ENCODE measurements around the gene RSAD1.

Gene RSAD1

DNA sequence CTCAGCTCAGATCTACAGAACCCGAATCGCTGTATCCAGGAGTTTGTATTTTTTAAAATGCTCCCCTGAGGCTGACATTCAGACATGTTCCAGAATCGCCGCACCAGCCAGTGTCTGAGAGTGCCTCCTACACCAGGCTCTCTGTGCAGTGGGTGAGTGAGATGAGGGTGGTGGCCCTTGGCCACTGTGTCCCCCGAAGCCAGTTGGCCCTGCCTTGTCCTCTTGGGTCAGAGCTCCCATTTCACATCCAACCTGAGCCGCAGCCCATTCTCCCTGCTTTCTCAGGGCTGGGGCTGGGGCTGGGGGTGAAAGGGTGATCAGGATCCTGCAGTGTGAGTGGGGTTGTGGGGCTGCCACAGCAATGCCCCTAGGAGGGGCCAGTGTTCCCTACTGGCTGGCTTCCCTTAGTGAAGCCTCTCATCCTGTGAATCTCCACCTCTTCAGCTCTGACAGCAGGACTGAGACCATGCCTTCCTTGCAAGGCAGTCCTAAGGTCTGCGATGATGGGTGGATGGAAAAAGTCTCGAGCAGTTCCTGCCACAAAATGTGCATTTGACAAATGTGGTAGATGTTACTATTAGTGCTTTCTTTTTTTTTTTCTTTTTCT, 16.7 kb downstream of the RSAD1 start:
- no peak for DNase-seq (ENCODE audit: low spot score)

DNA sequence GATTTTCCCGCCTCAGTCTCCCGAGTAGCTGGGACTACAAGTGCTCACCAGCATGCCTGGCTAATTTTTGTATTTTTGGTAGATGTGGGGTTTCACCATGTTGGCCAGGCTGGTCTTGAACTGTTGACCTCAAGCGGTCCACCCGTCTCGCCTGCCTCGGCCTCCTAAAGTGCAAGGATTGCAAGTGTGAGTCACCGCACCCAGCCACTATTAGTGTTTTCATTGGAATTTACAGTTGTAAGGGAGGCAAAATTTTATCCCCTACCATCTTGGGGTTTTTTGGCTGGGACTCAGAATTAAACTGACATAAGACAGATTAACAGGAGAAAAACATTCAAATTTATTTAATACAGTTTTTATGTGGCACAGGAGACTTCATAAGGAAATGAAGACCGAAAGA, 17.3 kb downstream of the RSAD1 start:
- DNase-seq (ENCODE audit: low spot score), result no peak

DNA sequence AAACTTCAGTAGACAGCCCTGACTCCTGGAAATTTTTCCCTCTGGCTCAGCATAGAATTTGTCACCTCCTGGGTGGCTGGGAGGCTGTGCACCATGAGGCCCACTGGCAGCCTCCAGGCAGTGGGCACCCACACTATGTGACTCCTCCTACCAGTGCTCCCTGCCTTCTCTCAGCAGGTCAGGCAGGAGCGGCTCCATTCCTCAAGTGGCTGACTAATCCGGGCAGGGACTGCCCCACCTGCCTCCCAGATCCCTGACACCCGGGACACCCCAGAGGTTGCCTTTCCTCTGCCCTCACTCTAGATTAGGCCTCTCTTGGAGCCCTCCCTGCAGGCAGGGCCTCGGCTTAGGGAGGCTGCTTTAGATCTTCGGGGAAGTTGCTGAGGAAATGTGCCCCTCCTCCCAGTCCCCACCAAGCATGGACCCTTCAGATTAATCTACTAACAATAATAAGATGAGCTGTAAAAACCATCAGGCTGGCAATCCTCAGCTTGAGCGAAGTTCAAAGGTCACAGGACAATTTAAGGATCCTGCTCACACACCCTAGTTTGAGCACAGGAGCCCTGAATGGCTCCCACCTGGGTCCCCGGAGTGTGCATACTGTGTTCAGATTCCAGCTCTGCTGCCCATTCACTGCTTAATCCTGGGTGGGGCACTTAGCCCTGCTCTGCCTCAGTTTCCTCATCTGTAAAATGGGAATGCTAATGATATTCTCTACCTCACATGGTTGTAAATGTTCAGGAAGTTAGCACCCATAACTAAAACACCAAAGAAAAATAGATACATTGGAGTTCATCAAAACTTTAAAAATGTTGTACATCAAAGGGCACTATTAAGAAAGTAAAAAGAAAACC, 19.6 kb downstream of the RSAD1 start:
- no peak for DNase-seq (ENCODE audit: low spot score)

DNA sequence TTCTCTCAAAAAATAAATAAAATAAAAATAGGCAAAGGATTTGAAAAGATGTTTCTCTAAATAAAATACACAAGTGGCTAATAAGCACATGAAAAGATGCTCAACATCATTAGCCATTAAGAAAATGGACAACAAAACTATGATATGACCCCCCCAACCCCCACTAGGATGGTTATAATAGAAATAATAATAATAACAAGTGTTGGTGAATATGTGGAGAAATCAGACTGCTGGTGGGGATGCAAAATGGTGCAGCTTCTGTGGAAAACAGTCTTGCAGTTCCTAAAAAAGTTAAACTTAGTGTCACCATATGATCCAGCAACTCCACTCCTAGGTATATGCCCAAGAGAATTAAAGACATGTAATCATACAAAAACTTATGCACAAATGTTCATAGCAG, 20.6 kb downstream of the RSAD1 start:
- DNase-seq (ENCODE audit: low spot score), result no peak

DNA sequence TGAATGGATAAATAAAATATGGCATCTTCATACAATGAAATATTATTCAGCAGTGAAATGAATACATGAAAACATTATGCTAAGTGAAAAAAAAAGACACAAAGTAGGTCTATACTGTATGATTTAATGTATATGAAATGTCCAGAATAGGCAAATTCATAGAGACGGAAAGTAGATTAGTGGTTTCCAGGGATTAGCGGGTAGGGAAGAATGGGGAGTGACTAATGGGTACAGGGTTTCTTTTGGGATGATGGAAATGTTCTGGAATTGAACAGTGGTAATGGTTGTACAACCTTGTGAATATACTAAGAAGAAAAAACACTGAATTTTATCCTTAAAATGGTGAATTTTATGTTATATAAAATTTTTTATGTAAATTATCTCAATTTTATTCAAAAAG, 21.1 kb downstream of the RSAD1 start:
- no peak for DNase-seq (ENCODE audit: low spot score)

DNA sequence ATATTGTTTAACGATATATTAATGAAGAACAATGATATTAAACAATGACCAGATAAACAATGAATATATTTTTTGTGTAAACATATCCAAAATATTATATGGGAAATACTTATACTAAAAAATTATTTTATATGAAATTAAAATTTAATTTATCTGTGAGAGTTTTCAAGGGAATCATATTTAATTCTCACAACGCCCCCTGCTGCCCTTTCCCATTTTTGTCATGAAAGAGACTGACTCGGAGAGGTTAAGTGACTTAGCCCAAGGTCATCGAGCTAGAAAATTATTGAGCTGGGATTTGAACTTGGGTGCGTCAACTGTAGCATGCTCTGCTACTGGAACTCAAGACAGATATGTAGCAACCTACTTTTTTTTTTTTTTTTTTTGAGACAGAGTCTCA, 22.4 kb downstream of the RSAD1 start:
- no peak for DNase-seq (ENCODE audit: low spot score)

DNA sequence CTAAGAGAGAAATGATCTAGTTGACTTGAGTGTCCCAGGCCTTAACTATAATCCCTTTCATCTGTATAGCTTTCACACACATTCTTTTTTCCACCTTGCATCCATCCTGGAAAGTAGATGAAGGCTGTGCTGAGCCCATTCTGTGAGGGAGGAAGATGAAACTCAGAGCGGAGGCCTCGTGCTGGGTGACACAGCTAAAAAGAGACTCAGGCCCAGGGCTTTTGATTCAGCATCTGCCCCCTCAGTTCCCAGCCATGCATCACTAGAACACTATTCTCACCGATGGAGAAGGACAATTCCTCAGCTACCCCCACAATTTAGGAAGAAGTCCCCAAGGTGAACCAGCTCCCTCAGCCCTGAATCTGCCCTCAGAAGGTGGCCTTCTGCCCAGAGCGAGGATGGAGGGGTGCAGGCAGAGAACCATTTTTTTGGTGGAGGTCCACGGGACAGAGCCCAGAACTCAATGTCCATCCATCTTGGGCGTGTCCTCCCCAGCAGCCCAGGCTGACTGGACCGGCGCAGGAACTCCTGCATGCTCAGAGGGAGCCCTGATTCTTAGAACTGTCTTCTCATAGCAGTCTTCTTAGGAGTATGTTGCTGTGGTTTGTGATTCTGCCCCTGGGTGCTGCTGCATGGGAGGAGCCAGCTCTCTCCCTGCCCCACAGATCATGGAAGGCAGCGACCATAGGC, 23.8 kb downstream of the RSAD1 start:
- peak; percentile 73 for DNase-seq (ENCODE audit: low spot score)

DNA sequence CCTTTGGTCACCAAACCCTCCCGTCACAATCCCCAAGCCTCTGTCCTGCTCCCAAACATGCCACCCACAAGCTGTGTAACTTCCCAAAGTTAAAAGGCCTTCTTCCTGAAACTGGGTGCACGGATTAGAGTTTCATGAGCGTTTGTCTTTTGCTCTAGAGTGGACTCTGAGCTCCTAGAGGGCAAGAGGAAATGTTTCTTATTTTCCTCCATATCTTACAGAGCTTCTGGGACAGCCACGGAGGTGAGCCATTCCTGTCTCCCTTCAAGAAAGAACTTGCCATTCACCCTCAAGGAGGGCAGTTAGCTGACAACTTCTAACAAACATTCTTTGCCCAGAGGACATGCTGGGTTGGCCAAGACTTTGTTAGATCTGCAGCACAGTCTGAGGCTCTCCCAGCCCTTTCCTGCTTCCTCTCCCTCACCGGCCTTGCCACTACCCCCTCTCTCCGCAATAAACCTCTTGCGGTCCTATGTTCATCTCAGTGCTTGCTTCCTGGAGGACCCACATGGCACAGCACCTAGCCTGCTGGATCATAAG, 27.0 kb downstream of the RSAD1 start:
- no peak for DNase-seq (ENCODE audit: low spot score)

DNA sequence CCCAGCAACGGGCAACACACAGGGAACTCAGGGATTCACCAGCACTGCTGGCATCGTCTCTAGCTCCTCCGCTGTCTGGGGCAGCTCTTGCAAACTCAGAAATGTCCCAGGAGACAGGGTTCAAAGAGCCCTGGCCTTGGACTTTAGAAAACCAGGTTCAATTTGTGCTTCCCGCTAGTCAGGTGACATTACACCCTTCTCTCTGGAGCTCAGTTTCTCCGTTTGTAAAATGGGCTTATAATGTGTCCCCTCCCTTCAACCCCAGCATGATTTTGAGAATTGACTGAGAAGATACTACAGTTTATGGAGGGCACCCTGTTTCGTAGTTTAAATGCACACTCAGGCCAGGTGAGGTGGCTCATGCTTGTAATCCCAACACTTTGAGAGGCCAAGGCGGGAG, 27.6 kb downstream of the RSAD1 start:
- DNase-seq (ENCODE audit: low spot score), result no peak

DNA sequence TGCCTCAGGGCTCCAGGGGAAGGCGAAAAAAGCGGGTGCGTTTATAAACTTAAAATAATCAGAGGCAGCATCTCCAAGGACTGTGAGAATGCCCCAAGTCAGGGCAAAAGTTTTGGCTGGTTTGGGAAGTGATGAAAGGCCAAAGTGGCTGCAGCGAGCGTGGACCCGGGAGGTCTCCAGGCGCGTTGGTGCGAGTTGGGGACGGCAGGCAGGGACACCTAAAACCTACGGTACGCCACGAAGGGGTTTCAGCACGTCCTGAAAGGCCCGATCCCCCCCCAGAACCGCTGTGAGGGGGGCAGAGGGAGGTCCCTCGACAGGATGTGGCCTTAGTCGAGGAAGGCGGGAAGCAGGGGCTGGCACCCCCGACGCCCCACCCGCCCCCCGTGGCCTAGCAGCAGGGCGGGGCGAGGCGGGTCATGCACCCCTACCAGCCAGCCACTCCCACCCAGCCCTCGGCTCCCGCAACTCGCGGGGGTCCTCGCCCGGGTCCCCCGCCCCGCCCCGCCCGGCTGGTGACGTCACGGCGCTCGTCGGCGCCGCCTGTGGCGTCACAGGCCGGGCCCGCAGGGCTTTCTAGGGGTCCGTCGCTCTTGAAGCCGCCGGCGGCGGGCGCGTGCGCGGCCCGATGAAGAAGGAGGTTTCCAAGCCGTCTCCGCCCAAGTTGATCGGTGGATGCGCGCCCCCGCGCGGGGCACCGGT, 29.4 kb downstream of the RSAD1 start, which contains the start of gene MYCBPAP:
MYCBPAP (plus strand) TSS at position 569 of the 702 bp plus-strand sequence. CDS start 236 bp downstream, outside the sequence.
- no peak for DNase-seq (ENCODE audit: low spot score)

DNA sequence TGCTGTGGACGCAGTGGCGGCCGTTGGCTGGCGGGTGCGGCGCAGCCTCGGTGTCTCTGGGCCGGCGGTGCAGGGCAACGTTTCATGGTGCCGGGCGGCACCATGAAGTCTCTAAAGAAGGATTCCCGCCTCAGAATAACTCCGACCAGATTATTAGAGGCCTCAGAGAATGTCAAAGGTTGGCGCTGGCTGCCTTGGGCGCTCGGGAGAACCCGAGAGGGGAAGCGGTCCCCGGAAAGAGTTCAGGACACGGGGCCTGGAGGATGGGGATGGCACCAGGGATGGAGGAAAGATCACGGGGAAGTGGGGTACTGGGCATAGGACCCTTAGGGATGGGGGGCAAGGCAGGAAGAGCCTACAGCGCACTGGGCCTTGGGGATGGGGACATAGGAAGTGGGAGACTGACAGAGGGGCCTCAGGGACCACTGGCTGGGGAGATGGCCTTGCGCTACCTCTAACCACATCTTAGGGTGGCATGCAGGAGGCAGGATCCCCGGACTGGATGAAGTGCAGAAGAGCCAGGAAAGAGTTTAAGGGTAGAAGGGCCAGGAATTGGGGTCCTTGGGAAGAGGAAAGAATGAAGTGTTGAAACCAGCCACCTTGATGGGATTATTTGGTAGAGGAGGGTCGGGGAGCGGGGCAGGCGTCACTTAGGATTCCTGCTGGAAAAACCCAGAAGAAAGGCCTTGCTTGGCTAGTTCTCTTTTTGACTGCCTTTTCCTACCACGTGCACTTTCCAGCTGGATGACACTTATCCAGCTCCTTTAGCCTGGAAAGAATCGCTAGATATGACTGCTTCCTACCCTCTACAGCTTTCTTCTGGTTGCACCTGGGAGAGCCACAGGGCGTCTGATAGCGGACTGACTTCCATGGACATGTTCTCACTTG, 30.2 kb downstream of the RSAD1 start:
- no peak for DNase-seq (ENCODE audit: low spot score)

DNA sequence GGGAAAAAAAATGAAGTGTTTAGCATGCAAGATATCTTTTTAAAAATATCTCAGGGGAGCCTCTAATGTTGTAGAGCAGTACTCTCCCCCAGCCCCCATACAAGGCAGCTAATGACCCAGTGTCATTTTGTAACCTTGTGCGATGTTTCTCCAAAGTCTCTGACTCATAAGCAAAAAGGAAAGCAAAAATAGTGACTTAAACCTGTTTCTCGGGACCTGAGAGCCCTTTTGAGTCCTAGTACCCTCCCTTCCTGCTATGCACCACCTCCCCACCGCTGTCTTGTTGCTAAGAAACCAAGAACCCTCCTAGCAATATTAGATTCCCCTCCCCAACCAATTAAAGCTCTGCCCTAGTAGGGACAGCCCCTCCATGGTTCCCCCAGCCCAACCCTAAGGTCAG, 32.4 kb downstream of the RSAD1 start:
- no peak for DNase-seq (ENCODE audit: low spot score)

DNA sequence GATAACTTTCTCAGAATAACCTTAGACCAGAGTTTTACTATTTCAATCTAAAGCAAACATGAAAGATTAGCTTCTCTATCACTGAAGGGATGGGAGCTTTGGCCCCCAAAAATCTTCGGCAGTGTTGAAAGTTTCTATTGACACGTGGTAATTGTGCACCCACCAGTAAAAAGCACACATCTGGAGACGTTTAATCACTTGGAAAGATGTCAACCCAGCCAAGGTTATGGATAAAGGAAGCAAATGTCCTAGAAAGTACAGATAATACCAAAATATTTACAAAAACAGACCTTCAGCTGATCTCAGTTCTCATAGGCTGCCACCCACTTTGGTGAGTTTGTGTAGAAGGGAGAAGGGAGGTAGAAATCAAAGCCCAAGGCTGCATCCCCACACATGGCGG, 34.8 kb downstream of the RSAD1 start:
- no peak for DNase-seq (ENCODE audit: low spot score)

DNA sequence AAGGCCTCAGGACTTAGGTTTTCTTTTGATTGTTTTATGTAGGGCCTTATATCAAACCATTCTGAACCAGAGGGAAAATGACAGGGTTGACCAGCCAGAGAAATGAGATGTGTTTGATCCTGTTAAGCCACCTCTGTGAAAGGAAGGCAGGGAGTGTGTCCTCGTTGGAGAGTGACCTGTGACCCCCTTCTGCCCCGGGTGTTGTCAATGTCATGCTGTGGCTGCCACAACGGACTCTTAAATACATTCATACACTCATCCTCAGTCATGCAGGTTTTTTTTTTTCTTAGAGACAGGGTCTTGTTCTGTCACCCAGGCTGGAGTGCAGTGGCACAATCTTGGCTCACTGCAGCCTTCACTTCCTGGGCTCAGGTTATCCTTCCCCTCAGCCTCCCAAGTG, 35.7 kb downstream of the RSAD1 start:
- DNase-seq (ENCODE audit: low spot score), result no peak

DNA sequence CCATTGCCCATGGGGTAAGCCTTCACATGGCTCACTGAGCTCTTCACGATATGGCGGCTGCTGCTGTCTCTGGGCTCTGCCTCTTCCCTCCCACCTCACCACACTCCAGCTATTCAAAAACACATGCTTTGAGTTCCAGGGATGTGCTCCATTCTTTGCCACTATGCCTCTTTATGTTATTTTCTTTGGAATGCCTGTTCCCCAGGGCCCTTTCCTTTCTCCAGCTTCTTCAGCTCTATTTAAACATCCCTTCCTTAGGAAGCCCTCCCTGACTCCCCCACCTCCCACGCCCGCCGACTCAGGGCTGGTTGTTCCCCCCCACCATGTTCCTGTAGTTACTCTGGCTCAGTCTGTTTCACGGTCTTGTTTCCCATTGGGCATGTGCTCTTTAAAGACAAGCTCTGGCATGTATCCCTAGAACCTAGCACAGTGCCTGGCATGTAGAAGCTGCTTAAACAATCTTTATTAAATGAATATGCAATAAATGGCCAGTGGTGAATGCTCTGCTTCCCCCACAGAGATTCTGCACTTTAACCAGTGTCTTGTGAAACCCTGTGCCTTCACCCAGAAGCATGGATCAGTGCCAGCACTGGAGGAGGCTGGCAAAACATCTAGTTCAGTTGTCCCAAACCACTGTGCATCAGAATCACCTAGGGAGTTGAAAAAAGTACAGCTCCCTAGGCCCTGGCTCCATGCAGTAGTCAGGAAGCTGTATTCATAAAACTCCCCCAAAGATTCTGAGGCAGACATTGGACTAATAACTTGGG, 36.5 kb downstream of the RSAD1 start:
- DNase-seq (ENCODE audit: low spot score), result no peak

DNA sequence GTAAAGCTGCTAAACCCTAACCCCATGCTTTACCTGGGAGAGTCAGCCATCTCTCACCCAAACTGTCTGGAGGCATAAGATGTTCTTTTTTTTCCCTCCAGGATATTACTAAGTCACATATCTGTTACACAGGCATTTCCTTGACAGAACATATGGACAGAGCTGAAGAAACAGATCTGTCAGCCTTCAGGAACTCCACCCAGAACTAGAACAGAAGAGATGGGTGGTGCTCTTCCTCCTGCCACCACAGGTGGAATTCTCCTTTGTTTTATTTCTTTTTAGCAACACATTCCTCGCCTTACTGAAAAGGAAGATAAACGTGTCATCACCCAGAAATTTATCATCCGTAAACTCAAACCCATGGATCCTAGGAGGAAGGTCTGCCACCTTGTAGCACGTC, 38.4 kb downstream of the RSAD1 start:
- DNase-seq (ENCODE audit: low spot score), result no peak

DNA sequence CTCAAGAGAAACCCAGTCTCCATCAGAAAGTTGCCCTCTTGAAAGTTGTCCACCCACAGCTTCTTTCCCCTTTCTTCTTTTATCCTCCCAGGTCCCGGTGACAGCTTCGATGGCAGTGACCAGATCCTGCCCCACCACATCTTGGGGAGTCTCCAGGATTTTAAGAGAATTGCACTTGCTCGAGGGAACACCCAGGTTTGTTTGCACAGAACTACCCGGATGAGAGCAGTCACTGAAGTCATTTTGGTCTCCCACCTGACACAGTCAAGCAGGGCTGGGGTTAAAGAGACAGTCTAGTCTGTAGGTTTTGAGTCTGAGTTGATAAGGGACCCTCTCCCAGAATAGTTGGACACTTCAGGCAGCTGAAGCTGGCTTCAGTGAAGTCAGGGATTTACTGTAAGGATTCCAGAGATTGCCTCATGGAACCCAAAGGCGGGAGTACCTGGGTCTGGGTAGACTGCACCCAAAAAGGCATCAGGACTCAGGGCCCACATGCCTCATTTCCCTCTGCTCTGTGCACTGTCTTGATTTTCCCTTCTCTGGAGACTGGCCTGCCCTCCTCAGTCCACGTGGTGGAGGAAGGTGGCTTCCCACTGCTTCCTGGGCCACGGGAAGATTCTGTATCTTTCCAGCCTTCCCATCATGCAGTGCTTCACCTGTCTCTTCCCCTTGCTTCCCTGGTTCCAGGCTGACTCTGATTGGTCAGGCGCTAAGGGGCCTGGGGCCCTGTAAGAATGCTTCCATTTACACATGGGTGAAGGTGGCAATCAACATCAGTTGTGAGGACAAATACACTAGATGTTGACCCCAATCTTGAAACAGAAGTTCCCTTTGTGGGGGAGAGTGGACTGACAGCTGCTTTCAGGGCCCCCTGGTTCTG, 39.1 kb downstream of the RSAD1 start:
- DNase-seq (ENCODE audit: low spot score), result no peak

DNA sequence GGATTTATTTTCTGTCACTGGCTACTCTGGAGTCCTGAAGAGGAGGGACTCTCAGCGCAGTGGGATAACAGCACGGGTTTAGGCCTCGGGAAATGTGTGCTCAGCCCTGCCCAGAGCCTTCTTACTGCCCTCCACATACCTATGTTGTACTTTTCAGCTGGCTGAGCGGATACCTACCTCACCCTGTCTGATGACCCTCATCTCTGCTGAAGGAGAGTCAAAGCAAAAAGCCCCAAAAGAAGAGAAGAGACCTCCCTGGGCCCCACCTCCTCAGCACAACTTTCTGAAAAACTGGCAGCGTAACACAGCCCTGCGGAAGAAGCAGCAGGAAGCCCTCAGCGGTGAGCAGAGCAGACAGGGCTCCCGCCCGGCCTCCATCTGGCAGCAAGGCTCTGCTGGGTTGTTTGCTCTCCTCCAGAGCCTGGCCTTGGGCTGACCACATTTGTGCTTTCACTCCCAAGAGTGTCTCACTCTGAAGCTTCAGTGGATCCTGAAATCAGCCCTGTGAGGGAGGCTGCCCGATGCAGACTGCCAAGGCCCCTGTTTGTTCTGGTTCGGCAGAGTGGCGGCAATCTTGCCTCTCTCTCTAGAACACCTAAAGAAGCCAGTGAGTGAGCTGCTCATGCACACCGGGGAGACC, 39.8 kb downstream of the RSAD1 start:
- no peak for DNase-seq (ENCODE audit: low spot score)
